Astrocyte of the spinal cord (primary cell): ENCODE data around the gene SYNGAP1.

ENCODE experiments used
- DNase-seq: peaks from one replicate; pipeline ENCODE4 v3.0.0; 2011; ENCODE audit warnings: low read depth, low spot score
- H3K4me3 ChIP-seq: 2 replicates; pipeline ENCODE4 v1.5.1; 2011; ENCODE audit warnings: low read depth, mild to moderate bottlenecking, low read length, moderate library complexity
- CTCF ChIP-seq: IDR thresholded peaks from 2 replicates; pipeline ENCODE4 v1.5.1; 2012; ENCODE audit warnings: low read depth, mild to moderate bottlenecking, low read length, inconsistent platforms
- in situ Hi-C: cut with HindIII; loops from 2 replicates; pipeline ENCODE4 v1.10.0; 2017; ENCODE audit warnings: low sequenced_read_pairs

Gene SYNGAP1

GRCh38 chr6:33411632-33412005 lies 8.2 kb upstream of the SYNGAP1 start:
- in situ Hi-C loops: no loop called here
- DNase-seq: no peak

GRCh38 chr6:33412140-33413009 lies 7.5 kb upstream of the SYNGAP1 start:
- no peak overlapping the region for H3K4me3 ChIP-seq
- in situ Hi-C loops: no loop called here
- DNase-seq: no peak
- no peak for TF ChIP-seq CTCF

More at GRCh38 chr6:33411632-33412005, 8.2 kb upstream of the SYNGAP1 start:
- no peak for TF ChIP-seq CTCF
- H3K4me3 ChIP-seq: peak overlapping the region; percentile 62

GRCh38 chr6:33413241-33414120 lies 6.4 kb upstream of the SYNGAP1 start:
- in situ Hi-C loops: no loop called here
- no peak for DNase-seq
- H3K4me3 ChIP-seq: no peak overlapping the region
- TF ChIP-seq CTCF: no peak

GRCh38 chr6:33414592-33415271 lies 5.1 kb upstream of the SYNGAP1 start:
- H3K4me3 ChIP-seq: no peak overlapping the region
- in situ Hi-C loops: no loop called here

GRCh38 chr6:33415831-33416230 lies 4.0 kb upstream of the SYNGAP1 start:
- DNase-seq: no peak
- in situ Hi-C loops: no loop called here
- no peak for TF ChIP-seq CTCF
- H3K4me3 ChIP-seq: peak overlapping the region; percentile 1

More at GRCh38 chr6:33414592-33415271, 5.1 kb upstream of the SYNGAP1 start:
- peak; percentile 56 for TF ChIP-seq CTCF
- DNase-seq: no peak
